Epithelial cell of esophagus (primary cell): ENCODE measurements around the gene KLHL29.

ENCODE experiments used
- DNase-seq: peaks from one replicate; pipeline ENCODE4 v3.0.0; 2010; ENCODE audit warnings: low read depth
- H3K4me3 ChIP-seq: 2 replicates; pipeline ENCODE4 v1.5.1; 2011; ENCODE audit warnings: mild to moderate bottlenecking, low read length, control low read depth
- TF ChIP-seq, protein P1 (sequence below): IDR thresholded peaks from 2 replicates; pipeline ENCODE4 v1.5.1; 2011; ENCODE audit warnings: low read depth, mild to moderate bottlenecking, low read length, control low read depth, inconsistent platforms; ENCODE audit not compliant: insufficient read depth; ENCODE audit errors: missing control alignments

Gene KLHL29

GRCh38 chr2:23658466-23658942 is 273.5 kb downstream of the KLHL29 start:
- no peak for DNase-seq
- TF ChIP-seq, protein P1, sequence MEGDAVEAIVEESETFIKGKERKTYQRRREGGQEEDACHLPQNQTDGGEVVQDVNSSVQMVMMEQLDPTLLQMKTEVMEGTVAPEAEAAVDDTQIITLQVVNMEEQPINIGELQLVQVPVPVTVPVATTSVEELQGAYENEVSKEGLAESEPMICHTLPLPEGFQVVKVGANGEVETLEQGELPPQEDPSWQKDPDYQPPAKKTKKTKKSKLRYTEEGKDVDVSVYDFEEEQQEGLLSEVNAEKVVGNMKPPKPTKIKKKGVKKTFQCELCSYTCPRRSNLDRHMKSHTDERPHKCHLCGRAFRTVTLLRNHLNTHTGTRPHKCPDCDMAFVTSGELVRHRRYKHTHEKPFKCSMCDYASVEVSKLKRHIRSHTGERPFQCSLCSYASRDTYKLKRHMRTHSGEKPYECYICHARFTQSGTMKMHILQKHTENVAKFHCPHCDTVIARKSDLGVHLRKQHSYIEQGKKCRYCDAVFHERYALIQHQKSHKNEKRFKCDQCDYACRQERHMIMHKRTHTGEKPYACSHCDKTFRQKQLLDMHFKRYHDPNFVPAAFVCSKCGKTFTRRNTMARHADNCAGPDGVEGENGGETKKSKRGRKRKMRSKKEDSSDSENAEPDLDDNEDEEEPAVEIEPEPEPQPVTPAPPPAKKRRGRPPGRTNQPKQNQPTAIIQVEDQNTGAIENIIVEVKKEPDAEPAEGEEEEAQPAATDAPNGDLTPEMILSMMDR, result no peak
- H3K4me3 ChIP-seq, result no peak overlapping the region

DNA sequence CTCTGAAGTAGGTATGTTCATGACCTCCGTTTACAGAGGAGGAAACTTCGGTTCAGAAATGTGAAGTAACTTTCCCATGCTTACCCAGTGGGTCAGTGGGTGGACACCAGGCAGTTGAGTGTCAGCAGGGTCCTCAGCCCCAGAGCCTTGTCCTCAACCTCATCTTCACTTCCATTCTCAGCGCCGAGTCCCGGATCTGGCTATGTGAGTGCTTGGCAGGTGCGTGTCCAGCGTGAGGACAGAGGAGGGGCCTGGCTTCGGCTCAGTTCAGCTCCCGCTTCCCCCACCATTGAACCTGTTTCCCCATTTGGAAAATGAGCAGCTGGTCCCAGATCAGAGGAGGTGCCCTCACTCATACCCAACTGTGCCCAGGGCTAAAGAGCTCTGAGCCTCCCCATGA is 274.3 kb downstream of the KLHL29 start:
- TF ChIP-seq, protein P1, result no peak

GRCh38 chr2:23659773-23660172 is 274.8 kb downstream of the KLHL29 start:
- DNase-seq, result no peak
- no peak overlapping the region for H3K4me3 ChIP-seq
- TF ChIP-seq, protein P1, result no peak

More for the DNA sequence above, 274.3 kb downstream of the KLHL29 start:
- no peak overlapping the region for H3K4me3 ChIP-seq
- DNase-seq, result no peak

- TF ChIP-seq, protein P1, result no peak
- H3K4me3 ChIP-seq, result no peak overlapping the region
- DNase-seq, result no peak
Observed at GRCh38 chr2:23660237-23660636, 275.3 kb downstream of the KLHL29 start.

DNA sequence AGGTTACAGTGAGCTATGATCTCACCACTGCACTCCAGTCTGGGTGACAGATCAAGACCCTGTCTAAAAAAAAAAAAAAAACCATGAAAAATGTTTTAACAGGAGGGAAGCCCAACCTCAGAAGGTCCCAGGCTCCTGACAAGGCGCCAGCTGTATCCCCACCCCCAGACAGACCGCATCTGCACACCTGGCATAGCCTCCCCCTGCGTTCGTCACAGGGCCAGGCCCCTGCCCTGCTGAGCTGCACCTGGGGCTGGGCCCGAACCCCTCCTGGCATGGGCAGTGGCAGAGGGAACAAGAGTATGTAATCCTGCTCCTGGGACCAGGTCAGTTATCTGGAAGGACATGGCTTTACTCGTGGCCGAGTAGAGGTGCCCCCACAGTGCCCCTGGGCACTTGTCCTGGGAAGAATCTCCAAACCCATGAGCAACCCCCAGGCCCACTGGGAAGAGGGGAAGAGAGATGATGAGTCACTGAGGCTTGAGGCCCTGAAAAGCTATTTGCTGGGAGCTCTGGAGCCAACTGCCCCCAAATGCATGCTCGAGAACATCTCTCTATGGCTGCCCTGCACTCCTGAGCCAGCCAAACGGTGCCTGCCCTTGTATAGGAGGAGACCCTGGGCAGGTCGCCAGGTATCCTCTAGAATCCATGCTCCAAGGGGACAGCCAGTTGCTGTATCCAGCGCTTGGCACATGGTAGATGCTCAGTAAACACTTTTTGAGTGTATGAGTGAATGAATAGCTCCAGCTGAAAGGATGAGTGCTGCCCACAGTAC is 276.5 kb downstream of the KLHL29 start:
- no peak overlapping the region for H3K4me3 ChIP-seq
- TF ChIP-seq, protein P1, result no peak
- no peak for DNase-seq

- TF ChIP-seq, protein P1, result no peak
- no peak for DNase-seq
Observed at GRCh38 chr2:23662466-23662865, 277.5 kb downstream of the KLHL29 start.

More at GRCh38 chr2:23662466-23662865, 277.5 kb downstream of the KLHL29 start:
- no peak overlapping the region for H3K4me3 ChIP-seq
